A204.1 (cell line): ENCODE results near the gene ZNF438.
"Not testable (repeated sequence)": the region's sequence is repeated elsewhere in the genome, so short reads cannot be mapped to it uniquely, and the experiment has no call there.

Experiments used
- FAIRE-seq: peaks from 2 replicates; lab custom pipeline; 2012; peaks lifted over from hg19 to GRCh38; lab: Jason Lieb, UNC

Gene ZNF438

DNA sequence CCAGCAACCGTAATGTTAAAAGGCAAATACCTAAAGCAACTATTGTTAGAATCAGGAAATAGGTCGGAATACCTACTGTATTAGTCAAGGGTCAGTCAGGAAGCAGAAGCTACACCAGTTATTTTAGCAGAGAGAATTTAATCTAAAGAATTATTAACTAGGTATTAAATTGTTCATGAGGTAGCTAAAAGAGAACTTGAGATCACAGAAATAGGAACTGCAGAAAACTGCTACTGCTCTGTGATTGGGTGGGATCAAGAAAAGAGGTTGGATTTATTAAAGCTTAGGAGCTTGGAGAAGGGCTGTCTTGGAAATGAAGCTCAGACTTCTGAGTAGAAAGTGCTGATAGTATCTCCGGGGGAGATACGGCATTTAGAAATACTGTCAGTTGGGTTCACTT is 20.0 kb upstream of the ZNF438 start:
- FAIRE-seq, result no peak

DNA sequence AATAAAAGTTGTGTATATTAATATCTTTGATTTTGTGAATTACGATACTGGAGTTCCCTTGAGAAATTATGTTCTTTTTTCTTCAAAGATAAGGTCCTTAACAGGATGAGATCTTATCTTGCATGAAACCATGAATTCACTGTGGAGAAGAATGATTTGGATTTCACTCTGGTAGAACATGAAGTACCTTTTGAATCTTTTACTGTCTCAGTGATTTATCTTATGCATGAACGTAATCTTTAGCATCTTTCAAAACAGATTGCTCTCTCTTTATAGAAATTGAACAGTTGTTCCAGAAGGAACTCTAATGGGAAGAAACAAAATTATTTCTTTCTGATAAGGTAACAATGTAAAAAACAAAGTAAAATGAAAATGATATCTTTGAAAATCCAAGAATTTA is 11.0 kb upstream of the ZNF438 start:
- FAIRE-seq, result no peak

DNA sequence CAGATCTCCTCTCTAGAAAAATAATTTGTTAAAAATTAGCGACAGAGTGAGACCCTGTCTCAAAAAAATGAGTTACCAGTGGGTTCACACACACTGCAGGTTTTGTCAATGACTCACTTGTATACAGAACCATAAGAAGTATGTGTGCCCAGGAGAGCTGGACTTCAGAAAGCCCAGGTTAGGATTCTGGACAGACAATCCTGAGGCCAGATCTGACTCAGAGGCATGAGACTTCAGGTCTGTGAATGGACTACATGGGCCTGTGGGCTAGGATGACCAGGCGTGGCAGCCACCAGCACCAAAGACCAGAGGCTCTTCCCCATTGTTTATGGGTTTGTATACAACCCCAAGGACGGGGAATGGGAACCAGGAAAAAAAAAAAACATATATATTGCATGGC is 9.3 kb upstream of the ZNF438 start:
- no peak for FAIRE-seq

DNA sequence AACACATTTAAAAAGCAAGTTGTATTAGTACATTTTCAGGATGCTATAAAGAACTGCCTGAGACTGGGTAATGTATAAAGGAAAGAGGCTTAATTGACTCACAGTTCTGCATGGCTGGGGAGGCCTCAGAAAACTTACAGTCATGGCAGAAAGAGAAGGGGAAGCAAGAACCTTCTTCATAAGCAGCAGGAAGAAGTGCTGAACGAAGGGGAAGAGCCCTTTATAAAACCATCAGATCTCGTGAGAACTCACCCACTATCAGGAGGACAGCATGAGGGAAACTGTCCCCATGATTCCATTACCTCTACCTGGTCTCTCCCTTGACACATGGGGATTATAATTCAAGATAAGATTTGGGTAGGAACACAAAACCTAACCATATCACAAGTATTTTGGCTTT is 7.3 kb upstream of the ZNF438 start:
- not testable (repeated sequence) for FAIRE-seq

DNA sequence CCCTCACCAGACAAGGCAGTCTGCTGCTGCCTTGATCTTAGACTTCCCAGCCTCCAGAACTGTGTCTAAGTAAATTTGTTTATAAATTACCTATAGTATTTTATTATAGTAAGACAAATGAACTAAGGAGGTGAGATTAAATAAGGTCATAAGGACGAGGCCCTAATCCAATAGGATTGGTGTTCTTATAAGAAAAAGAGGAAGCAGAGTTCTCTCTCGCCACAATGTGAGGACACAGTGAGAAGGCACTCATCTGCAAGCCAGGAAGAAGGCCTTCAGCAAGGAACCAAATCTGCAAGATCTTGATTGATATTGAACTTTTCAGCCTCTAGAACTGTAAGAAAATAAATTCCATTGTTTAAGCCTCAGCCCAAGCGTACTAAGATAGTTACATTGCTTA is 6.1 kb upstream of the ZNF438 start:
- FAIRE-seq, result no peak

DNA sequence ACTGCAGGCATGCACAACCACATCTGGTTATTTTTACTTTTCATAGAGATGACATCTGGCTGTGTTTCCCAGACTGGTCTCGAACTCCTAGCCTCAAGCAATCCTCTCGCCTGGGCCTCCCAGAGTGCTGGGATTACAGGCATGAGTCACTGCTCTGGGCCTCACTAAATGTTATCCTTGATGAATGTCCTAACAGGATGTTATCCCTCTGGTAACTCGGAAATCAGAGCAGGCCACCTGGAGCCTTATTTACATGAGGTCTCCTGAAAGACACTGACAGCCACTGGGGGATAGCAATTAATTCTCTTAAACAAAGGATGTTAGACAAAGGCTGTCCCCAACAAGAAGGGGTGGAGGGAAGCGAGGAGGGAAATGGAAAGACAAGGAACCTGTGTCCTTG is 4.5 kb upstream of the ZNF438 start:
- FAIRE-seq, result no peak

DNA sequence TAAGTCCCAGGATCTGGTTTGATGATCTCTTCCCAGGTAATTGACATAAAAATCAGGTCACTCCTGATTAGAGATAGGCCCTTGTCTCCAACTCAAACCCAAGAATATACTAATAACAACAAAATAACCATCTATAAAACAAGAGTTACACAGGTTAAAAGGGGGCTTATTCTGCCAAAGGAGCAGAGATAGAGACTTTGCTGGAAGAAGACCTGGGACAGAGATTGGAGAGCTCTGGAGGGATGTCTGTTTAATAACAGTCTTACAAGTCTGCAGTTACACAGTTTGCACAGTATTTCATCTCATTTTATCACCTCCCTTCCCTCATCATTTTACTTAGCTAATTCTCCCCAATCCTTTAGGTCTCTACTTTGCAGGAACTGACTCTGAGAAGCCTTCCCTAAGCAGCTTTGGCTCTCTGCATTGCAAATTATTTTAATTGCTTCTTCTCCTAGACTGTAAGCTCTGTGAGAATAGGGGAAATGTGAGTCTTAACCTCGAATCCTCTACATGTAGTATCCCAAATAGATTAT is 3.7 kb upstream of the ZNF438 start:
- FAIRE-seq, result no peak

DNA sequence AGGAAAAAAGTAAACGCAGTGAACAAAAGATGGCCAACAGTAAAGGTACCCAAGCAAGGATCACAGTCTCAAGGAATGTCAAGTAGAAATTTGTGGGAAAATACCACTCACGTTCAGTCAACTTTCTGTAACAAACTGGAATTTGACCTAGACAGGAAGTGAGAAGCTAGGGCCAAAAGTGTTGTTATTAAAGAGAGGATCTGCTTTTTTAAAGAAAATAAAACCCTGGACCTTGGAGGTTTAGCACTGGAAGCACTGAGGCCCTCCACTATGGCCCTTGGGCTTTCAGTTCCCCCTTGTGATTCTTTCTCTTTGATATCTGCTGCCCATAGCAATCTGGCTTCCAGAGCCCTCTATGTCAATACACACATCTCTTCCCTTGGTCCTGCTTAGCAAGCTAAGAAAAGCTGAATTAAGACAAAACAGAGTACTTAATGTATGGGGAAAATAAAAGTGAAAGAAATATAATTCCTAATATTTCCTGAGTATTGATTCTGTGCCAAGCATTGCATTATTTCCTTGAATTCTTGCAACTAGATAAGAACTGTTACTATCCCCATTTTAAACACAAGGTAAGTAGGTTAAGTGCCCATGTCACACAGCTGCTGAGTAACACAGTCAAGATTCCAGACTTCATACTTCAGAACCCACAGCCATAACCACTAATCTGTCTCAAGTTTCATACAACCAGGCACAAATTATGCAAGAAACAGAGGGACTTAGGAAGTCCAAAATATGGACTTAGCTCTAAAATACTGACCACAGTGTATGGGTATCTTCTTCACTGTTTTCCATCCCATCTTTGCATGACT is 2.6 kb upstream of the ZNF438 start:
- FAIRE-seq, result no peak

DNA sequence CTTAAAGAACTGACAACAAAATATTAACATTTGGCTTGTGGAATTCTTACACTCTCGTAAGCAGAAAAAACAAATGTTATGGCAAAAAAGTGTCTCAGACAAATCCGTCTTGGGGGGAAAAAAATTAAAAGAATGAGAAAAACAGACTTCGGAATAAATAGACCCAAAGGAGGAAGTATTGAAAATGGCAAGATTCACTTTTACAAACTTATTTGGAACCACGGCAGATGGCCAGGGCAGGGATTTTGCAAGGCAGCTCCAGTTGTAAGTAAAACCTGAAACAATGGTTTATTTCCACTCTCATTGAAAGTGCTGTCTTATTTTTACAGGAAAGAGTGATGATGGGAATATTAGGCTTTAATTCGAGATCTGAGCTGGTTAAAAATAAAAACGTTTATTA is 1.5 kb upstream of the ZNF438 start:
- FAIRE-seq, result no peak

DNA sequence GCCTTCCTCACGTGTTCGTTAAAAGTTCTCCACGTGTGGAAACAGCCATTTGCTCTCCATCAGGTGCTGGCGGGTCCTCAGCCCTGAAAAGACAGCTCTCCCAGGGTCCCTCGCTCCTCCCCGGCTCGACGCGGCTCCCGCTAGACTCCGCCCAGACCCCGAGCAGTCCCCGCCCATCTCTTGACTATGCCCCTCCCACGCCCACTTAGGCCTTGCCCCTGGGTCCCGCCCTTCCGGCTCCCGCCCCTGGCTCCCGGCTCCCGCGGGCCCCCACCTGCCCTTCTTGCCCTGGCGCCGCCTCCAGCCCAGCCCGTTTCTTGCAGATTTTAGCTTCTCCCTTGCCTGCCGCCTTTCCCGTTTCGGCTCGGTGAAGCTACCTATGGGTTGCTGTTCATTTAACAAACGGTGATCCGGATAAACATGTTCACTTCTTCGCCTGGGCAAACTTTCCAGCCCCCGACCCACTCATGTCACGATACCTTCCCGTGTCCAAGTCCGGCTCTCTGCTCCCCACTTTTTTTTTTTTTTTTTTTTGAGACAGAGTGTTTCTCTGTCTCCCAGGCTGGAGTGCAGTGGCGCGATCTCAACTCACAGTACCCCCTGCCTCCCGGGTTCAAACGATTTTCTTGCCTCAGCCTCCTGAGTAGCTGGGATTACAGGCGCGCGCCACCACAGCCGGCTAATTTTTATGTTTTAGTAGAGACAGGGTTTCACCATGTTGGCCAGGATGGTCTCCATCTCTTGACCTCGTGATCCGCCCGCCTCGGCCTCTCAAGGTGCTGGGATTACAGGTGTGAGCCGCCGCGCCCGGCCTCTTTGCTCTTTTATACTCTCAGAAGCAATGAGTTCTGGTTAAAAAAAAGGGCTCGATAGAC is 830 bp upstream of the ZNF438 start:
- FAIRE-seq, result peak; percentile 74

DNA sequence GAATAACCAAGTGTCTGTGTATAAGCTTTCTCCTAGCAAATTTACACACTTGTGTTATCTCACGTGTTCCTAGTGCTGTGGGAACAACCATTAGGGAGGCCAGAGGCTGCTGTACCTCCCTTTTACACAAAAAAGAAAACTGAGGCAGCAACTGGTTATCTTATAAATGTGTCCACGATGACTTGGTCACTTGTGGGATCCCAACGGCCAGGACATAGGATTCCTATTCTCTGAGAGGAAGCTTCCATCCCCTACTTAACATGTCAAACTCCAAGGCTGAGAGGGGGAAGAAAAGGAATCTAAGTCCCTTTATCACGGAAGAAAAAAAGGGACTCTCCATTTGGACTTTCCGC is 484 bp downstream of the ZNF438 start:
- FAIRE-seq, result no peak

DNA sequence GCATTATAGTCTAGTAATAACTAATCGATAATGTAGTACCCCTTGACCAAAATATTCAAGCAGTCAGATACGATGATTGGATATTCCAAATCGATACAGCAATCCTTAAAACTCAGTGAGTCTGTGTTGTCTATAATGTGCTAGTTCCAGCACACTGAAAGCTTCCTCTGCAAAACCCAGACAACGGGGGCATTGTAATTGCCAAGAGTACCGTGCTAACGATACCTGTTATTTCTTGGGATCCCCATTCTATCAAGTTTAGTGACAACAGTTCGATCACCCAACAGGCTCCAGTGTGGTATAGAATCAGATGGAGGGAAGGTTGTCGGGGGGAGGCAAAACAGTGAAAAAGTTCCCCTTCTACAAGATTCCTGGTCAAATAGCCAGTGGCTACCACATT is 865 bp downstream of the ZNF438 start:
- FAIRE-seq, result no peak

DNA sequence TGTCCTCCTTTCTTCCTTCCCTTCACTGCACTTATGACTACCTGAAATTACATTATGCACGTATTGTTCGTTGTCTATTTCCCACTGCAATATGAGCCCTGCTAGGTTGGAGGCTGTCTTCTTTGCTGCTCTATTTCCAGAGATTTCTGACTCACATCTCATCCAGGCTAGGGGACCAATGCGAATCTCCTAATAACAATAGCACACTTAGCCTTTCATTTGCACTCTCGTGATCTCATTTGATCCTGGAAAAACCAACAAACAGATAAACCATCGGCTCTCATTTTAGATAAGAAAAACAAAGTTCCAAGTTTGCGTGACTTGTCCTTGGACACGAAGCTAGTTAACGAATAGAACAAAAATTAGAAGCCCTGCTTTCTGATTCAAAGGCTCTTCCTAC is 1.4 kb downstream of the ZNF438 start:
- FAIRE-seq, result no peak

DNA sequence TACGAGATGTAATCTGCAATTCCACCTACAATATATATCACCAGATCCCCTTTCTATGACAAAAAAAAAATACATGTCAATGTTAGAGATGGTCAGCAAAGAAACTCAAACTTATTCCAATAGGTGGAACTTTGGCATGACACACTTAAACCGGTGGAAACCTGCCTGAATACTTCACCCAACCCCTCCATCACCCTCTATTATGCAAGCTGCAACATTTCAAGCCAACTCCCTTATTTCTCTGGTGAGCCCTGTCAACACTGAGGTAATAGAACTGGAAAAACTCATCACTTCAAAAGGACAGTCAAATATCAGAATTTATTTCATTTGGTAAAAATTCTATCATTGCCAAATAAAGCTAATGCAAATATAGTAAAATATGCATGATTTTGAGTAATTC is 3.6 kb downstream of the ZNF438 start:
- FAIRE-seq, result no peak

DNA sequence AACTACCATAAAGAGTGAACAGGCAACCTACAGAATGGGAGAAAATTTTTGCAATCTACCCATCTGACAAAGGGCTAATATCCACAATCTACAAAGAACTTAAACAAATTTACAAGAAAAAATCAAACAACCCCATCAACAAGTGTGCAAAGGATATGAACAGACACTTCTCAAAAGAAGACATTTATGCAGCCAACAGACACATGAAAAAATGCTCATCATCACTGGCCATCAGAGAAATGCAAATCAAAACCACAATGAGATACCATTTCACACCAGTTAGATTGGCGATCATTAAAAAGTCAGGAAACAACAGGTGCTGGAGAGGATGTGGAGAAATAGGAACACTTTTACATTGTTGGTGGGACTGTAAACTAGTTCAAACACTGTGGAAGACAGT is 5.4 kb downstream of the ZNF438 start:
- not testable (repeated sequence) for FAIRE-seq

DNA sequence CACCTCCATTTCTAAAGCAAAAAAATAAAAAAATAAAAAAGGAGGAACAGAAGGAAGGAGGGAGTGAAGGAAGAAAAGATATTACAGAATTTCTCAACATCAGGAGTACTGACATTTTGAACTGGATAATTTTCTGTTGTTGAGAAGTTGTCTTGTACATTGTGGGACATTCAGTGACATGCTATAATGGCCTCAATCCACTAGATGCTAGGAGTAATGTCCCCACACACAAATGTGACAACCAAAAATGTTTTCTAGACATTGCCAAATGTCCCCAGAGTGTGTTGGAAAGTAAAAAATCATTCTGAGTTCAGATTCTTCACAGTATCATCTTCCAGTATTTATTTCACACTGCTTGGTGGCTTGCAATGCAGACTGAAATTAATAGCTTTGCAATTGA is 6.5 kb downstream of the ZNF438 start:
- FAIRE-seq, result no peak

DNA sequence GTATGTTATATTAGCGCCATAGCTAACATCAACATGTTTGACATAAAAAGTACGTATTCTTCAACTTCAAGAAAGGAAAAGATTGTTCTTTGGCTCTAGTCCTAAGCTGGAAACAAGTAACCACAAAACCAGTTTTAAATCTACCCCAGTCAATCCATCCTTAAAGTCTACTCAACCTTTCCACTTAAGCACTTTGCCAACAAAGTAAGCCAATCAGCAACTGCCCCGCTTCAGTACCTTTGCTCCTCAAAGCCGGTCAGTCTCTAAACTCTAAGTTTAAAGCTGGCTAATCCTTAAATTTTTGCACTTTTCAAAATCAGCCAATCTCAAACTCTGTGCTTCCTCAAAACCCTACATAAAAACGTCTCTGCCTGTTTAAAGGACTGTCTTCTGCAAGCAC is 8.1 kb downstream of the ZNF438 start:
- FAIRE-seq, result no peak

DNA sequence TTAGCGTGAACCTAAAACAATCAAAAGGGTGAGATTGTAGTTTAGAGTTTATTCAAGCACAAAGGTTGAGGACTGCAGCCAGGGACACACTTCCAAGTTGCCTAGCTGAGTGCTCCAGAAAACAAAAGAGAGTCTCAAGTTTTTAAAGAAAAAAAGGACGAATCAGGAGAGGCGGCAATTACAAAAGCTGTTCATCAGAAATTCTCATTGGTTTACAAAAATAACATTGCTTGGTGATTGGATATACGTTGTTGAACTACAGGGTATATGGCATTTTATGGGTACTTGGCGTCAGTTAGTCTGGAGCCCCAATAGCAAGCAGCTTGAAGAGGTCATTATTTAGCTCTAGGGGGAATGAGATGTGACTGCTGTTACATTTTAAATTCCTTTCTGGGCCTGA is 11.5 kb downstream of the ZNF438 start:
- no peak for FAIRE-seq

DNA sequence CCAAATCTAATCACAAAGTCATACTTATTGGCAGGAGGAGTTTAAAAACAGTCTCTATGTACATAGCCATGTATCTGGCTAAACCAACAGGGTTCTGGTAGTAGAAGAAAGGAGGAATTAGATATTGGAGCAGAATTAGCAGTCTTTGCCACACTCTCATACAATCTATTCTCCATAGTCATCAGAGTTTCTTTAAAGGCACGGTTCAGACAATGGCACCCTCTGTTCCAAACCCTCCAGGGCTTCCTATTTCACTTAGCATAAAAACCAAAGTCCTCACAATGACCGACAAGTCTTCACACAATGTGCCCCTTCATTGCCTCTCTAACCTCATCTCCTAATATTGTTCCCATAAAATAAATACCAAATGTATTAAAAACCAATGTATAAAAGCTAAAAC is 12.7 kb downstream of the ZNF438 start:
- FAIRE-seq, result no peak

DNA sequence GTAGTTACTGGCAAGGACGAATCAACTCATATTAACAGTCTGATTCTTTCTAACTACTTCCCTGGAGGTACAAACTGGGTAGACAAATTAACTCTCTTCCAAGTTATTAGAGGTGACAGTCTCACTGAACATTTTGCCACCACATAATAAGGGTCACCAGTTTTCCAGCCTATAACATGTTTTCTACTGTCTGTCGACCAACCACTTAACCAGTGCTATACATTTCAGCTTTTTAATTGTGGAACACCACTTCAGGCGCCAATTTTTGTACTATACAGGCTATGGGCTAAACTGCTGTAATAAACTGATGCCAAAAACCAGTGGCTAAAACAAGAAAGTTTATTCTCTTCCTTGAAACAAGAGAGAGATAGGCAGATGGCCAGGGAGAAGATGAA is 13.3 kb downstream of the ZNF438 start:
- FAIRE-seq, result no peak

DNA sequence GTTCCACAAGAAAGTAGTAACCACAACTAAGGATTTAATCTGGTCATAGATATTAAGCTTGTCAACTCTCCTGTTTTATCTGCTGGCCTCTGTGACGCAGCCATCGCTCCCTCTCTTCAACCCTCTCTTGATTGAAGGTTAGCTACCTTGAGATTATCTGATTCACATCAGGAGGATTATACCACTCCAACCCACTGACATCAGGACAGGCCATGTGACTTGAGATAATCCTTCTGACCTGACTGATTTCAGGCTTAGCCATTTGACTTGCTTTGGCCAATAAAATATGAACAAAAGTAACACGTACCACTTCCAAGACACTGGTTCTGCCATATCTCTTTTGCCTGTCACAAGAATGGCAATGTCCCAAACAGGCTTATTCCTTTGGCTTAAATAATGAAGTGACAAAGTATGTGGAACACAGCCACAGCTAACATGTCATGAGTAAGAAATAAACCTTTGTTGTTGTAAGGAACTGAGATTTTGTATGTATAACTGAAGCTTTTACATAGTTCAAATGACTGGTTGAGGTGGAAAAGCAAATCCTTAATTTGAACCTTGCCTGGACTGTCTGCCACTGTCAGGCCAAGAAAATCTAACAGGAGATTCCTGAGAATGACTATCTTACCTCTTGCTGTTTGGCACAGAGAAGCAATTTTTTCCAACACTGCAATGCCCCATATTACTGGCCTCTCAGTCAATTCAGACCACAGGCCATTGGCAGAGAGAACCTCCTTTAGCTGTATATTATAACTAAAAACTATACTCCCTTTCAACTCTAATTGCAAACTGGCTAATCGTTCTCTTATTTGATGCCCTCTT is 13.9 kb downstream of the ZNF438 start:
- FAIRE-seq, result no peak

DNA sequence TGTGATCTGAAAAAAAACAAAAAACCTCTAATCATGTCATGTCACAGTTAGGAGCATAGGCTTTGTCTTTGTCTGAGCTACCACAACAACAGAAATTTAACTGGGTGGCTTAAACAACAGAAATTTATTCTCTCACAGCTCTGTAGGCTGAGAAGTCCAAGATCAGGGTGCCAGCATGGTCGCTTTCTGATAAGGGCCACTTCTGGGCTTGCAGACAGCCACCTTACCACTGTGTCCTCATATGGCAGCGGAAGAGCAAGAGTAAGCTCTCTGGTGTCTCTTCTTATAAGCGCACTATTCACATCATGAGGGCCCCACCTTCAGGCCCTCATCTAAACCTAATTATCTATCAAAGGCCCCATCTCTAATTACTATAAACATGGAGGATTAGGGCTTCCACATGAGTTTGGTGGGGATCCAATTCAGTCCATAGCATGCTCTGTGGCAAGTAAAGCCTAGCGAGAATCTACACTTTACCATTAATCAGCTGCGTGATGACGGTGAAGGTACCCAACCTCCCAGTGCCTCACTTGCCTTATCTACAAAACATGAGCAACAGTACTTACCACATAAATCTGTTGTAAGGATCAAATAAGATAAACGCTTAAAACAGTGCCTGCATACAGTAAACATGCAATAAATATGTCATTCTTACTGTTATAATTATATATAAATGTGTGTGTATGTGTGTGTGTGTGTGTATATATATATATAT is 17.3 kb downstream of the ZNF438 start:
- no peak for FAIRE-seq
